HepG2 (cell line): Measurements from ENCODE around the gene CLRN2. TPM values are rescaled to one million over a fixed set of nuclear protein-coding genes. Genes with fewer than 3 reads are reported as not detected.

Source experiments
- ATAC-seq: fragments of 200-7000 bp; cut with Tn5 transposase; 3 replicates; pipeline ENCODE4 v1.9.1; 2020; ENCODE audit warnings: mild to moderate bottlenecking, moderate library complexity
- BruUV-seq: library from RNA; stranded (reverse); fragments of 400-500 nt; replicated peaks from 2 replicates; lab custom pipeline; 2021; lab: Mats Ljungman, UMichigan
- CTCF ChIA-PET: fragments of 300-600 bp; formaldehyde crosslinking; extraction: SDS; loops from one replicate; lab custom pipeline; 2021; ENCODE audit warnings: low total read pairs, inconsistent platforms, low intra/inter-chr PET ratio; lab: Yijun Ruan, JAX
- POLR2A ChIA-PET: fragments of 350-600 bp; sonication (Branson Sonifier 250); formaldehyde crosslinking; loops from one replicate; lab custom pipeline; 2020; ENCODE audit warnings: antibody characterized with exemption, inconsistent platforms; lab: Yijun Ruan, JAX
- DNase-seq: peaks from one replicate; pipeline ENCODE4 v3.0.0-alpha.2; 2015; ENCODE audit warnings: low spot score
- FAIRE-seq: peaks from 3 replicates; lab custom pipeline; 2011; peaks lifted over from hg19 to GRCh38; lab: Jason Lieb, UNC
- H2AFZ ChIP-seq: one replicate; pipeline ENCODE4 v1.6.1; 2011; ENCODE audit warnings: low read length, inconsistent platforms
- H3K27ac ChIP-seq: fragments of 300-600 bp; 3 replicates; pipeline ENCODE4 v1.8.0; 2011; ENCODE audit warnings: mixed run types, mild to moderate bottlenecking, mixed read lengths, low read length, inconsistent platforms; ENCODE audit not compliant: insufficient read depth; ENCODE audit errors: extremely low read length
- H3K27me3 ChIP-seq, 2 experiments: fragments of 200-600 bp in 1 of 2; 2 replicates in 1 of 2; 3 replicates in 1 of 2; pipeline versions ENCODE4 v1.6.0 to v1.8.0; 2011; ENCODE audit warnings: low read length in 2 of 2, mild to moderate bottlenecking in 2 of 2, moderate library complexity in 2 of 2, inconsistent platforms in 1 of 2; ENCODE audit not compliant: insufficient read depth in 2 of 2, control insufficient read depth in 1 of 2
- H3K36me3 ChIP-seq, 2 experiments: fragments of 200-600 bp in 1 of 2; replicated peaks in 1 of 2; 2 replicates in 1 of 2; 3 replicates in 1 of 2; pipeline versions ENCODE4 v1.5.1 to v1.8.0; 2011; ENCODE audit warnings: low read length in 2 of 2, inconsistent platforms in 1 of 2; ENCODE audit not compliant: insufficient read depth in 2 of 2, control insufficient read depth in 1 of 2
- H3K4me1 ChIP-seq: 2 replicates; pipeline ENCODE4 v1.5.1; 2012; ENCODE audit warnings: low read length, inconsistent platforms; ENCODE audit not compliant: insufficient read depth
- H3K4me2 ChIP-seq: 2 replicates; pipeline ENCODE4 v1.6.0; 2011; ENCODE audit warnings: low read depth, low read length, inconsistent platforms
- H3K4me3 ChIP-seq, 3 experiments: fragments of 200-600 bp in 1 of 3; sonication (generic), shearing (Covaris generic) in 1 of 3; replicated peaks in 1 of 3; 2 replicates each; pipeline ENCODE4 v1.5.1; 2011 to 2016; ENCODE audit warnings: low read length in 3 of 3, inconsistent platforms in 2 of 3, low read depth in 2 of 3, mild to moderate bottlenecking in 2 of 3, control low read depth in 1 of 3, mixed read lengths in 1 of 3; ENCODE audit not compliant: insufficient read depth in 1 of 3
- H3K79me2 ChIP-seq: one replicate; pipeline ENCODE4 v1.6.1; 2011; ENCODE audit warnings: low read length, inconsistent platforms; ENCODE audit not compliant: insufficient read depth
- H3K9ac ChIP-seq: 2 replicates; pipeline ENCODE4 v1.6.0; 2011; ENCODE audit warnings: mild to moderate bottlenecking, low read depth, low read length, inconsistent platforms; ENCODE audit not compliant: insufficient read depth
- H3K9me3 ChIP-seq: 2 replicates; pipeline ENCODE4 v1.5.1; 2012; ENCODE audit warnings: mild to moderate bottlenecking, low read length
- H4K20me1 ChIP-seq: 2 replicates; pipeline ENCODE4 v1.6.0; 2011; ENCODE audit warnings: inconsistent platforms, mild to moderate bottlenecking, low read length, moderate library complexity; ENCODE audit not compliant: insufficient read depth
- AHDC1 ChIP-seq: sonication (generic); formaldehyde crosslinking; IDR thresholded peaks from 2 replicates; pipeline ENCODE4 v1.5.1; 2020; ENCODE audit warnings: mild to moderate bottlenecking, missing genetic modification reagents, borderline replicate concordance
- ARID4A ChIP-seq: sonication (generic); formaldehyde crosslinking; IDR thresholded peaks from 2 replicates; pipeline ENCODE4 v1.5.0; 2020; ENCODE audit warnings: mild to moderate bottlenecking, missing genetic modification reagents, borderline replicate concordance
- CTCF ChIP-seq: sonication (generic); formaldehyde crosslinking; IDR thresholded peaks from 2 replicates; pipeline ENCODE4 v1.5.0; 2020; ENCODE audit warnings: mild to moderate bottlenecking, missing genetic modification reagents, moderate library complexity
- HNF4A ChIP-seq: sonication (generic); formaldehyde crosslinking; IDR thresholded peaks from 2 replicates; pipeline ENCODE4 v1.4.0; 2020; ENCODE audit warnings: missing genetic modification reagents
- RAD21 ChIP-seq: fragments of 450-650 bp; formaldehyde crosslinking; IDR thresholded peaks from 2 replicates; pipeline ENCODE4 v1.5.0; 2020; ENCODE audit warnings: mild to moderate bottlenecking
- STAG1 ChIP-seq: sonication (generic); formaldehyde crosslinking; IDR thresholded peaks from 2 replicates; pipeline ENCODE4 v1.4.0; 2020; ENCODE audit warnings: missing genetic modification reagents
- ZBTB33 ChIP-seq: sonication (generic); formaldehyde crosslinking; IDR thresholded peaks from 2 replicates; pipeline ENCODE4 v1.4.0; 2020; ENCODE audit warnings: missing genetic modification reagents
- ZNF317 ChIP-seq: sonication (generic); formaldehyde crosslinking; IDR thresholded peaks from 2 replicates; pipeline ENCODE4 v1.5.0; 2020; ENCODE audit warnings: mild to moderate bottlenecking, missing genetic modification reagents
- ZNF331 ChIP-seq: sonication (generic); formaldehyde crosslinking; IDR thresholded peaks from 2 replicates; pipeline ENCODE4 v1.4.0; 2020; ENCODE audit warnings: missing genetic modification reagents
- ZNF775 ChIP-seq: sonication (generic); formaldehyde crosslinking; IDR thresholded peaks from 2 replicates; pipeline ENCODE4 v1.4.0; 2020; ENCODE audit warnings: missing genetic modification reagents, mild to moderate bottlenecking, moderate library complexity, borderline replicate concordance
- whole genome bisulfite sequencing: methylation state at CpG from one replicate; pipeline ENCODE4 v1.1.6; 2017; ENCODE audit warnings: low lambda C conversion rate; 5-methylcytosine and 5-hydroxymethylcytosine counted together
- in situ Hi-C: cut with HindIII; loops from 2 replicates; pipeline ENCODE4 v1.10.0; 2017; ENCODE audit warnings: low pct_unique_long_range_greater_than_20kb; ENCODE audit not compliant: extremely low pct_ligation_motif_present
- intact Hi-C: fragments of 100-400 bp; cut with micrococcal nuclease; formaldehyde crosslinking; loops from one replicate; pipeline ENCODE4 v1.10.0; 2022; ENCODE audit not compliant: unreplicated experiment
- polyA plus RNA-seq, 8 experiments: library from polyadenylated mRNA; depleted of rRNA in 3 of 8; stranded (reverse) in 7 of 8; unstranded in 1 of 8; fragments of >200 nt; fragmentation: Illumina TruSeq in 4 of 8; extraction: Trizol in 4 of 8; gene quantifications; 2 replicates each; pipeline versions ENCODE4 v1.2.1 to v1.2.3, GENCODE V29; 2011 to 2016; ENCODE audit warnings: low read depth in 4 of 8, missing spikeins in 1 of 8, mixed read lengths in 1 of 8; ENCODE audit not compliant: insufficient read depth in 1 of 8
- total RNA-seq, 5 experiments: library from RNA; depleted of rRNA; stranded (reverse); fragments of >200 nt; fragmentation: Illumina TruSeq; extraction: Trizol; gene quantifications; 2 replicates each; pipeline ENCODE4 v1.2.3, GENCODE V29; 2016; ENCODE audit warnings: low read depth in 1 of 5

The CLRN2 gene
- total and polyA plus RNA-seq, 2 of the 13 experiments (the other 11 are each of a cell fraction or from before 2014, with no cell fraction given): not detected

GRCh38 chr4:17562157-17562556 is 47.2 kb downstream of the CLRN2 start:
- Histone ChIP-seq H3K79me2 (no peaks in the 10 kb centered on the region), H3K27ac (no peak overlapping the region), H3K4me3 (no peak overlapping the region)
- peak; percentile 46 for DNase-seq
- intact Hi-C loops: no loop called here
- TF ChIP-seq ZNF317 (CRISPR knock-in tag) (no peak), ZBTB33 (CRISPR knock-in tag) (peak; percentile 68; the same call in 1 of the 2 replicates), ZNF775 (CRISPR knock-in tag) (no peak), AHDC1 (CRISPR knock-in tag) (0 out of 2 replicates have a peak, but pooled peaks have one; percentile 23), RAD21 (CRISPR knock-in tag) (peak; percentile 59), CTCF (CRISPR knock-in tag) (peak; percentile 46), ZNF331 (CRISPR knock-in tag) (0 out of 2 replicates have a peak, but pooled peaks have one; percentile 17), ARID4A (CRISPR knock-in tag) (peak; percentile 19; the same call in 1 of the 2 replicates), STAG1 (peak; percentile 53), HNF4A (peak; percentile 10; the same call in 1 of the 2 replicates)
- TF ChIP-seq, all 625 proteins: peak for 8
- Histone ChIP-seq H3K4me1 (peaks cover 61% of the 10 kb centered on the region), H3K36me3 (no peaks in the 10 kb centered on the region), H3K9ac (no peak overlapping the region), H2AFZ (no peak overlapping the region), H3K9me3 (no peaks in the 10 kb centered on the region), H3K27me3 (no peaks in the 10 kb centered on the region), H3K4me2 (no peak overlapping the region), H4K20me1 (no peaks in the 10 kb centered on the region)
- ATAC-seq (peak; percentile 16), FAIRE-seq (peak; percentile 23)
- BruUV-seq: no TSS peak
- in situ Hi-C loops: loop anchor here (25.0 kb wide), 1 partner anchor 450 kb away; the partner anchor contains the start of gene LCORL
- ChIA-PET POLR2A (interaction anchor here (5.2 kb wide), 1 partner anchor 15 kb away, joined by 49 read pairs; the partner anchor contains the start of gene LAP3), CTCF (no interaction called here)
- no CpG with 5 or more reads among the region's 1 CpG for WGBS
